Stimulated activated CD4-positive, alpha-beta T cell treated with anti-CD3 and anti-CD28 coated beads, Interleukin-12 subunit alpha, Interleukin-12 subunit beta, amount 100 ng/mL, for 24 hours (primary cell): ENCODE measurements around the gene SLC5A11.

ENCODE experiments used
- DNase-seq, 2 experiments: peaks; one replicate each; pipeline ENCODE4 v3.0.0-alpha.2; 2020; ENCODE audit warnings: low read depth in 2 of 2

The SLC5A11 gene

DNA sequence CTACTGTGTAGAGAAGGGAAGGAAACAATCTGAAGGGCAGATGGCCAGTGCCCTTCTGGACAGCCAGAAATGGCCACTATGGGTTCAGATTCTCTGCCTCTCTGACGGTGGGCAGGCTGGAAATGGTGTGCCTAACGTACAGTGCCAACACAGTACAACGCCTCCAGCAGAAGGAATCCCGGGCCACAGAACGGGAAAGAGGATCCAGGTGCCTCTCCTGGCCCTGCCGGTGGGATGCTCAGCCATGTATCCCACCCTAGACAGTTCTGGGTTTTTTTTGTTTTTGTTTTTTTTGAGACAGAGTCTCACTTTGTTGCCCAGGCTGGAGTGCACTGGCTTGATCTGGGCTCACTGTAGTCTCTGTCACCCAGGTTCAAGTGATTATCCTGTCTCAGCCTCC is 71.5 kb downstream of the SLC5A11 start:
- DNase-seq, result no peak

DNA sequence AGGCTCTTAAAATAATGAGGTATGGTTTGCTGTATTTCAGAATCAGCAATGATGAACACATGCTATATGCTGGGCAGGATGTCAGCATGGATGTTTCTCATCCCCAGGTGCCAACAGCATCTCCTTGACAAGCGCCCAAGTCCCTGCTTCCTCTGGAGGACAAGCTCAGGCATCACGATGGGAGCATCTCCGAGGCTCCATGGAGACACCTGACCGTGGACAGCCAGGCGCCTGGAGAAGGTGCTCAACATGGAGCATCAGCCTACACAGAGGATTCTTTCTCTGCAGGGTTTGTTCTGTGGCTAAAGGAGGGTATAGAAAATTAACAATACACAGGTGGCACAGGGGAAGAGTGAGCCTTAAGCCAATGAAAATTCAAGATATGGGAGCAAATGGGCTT is 72.1 kb downstream of the SLC5A11 start:
- DNase-seq, result no peak

DNA sequence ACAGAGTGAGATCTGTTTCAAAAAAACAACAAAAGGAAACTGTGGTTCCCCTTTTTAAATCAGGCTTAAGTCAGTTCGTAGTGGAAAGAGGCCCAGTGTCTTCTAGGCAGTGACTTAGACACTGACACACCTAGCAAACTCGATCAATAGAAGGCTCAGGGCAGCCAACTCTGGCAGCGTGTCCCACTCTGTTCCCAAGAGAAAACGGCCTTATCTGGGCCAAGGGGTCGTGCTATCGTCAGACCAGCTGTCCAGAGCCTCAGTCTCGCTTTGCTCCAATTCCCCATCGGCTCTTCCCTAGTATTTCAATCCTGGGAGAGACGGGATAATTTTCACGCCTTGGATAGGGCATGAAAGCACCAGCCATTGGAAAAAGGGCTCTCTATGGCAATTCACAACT is 72.9 kb downstream of the SLC5A11 start:
- no peak for DNase-seq

DNA sequence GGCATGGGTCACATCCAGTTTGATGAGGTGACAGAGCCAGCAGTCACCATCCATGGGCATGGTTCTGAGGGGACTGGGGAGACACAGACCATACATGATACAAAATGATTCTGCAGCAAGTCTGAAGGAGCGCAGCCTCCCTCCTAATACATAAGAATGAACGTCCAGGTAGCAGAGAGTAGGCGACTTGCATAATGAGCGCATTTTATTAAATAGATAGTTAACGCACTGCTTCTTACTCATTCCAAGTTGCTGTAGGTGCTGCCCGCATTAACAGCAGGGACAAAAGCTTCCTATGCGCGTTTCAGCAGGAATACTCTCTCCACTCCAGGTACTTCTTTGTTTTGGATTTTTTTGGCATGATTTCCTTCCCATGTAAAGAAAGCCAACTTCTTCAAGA is 73.8 kb downstream of the SLC5A11 start:
- no peak for DNase-seq

- no peak for DNase-seq
Measured at GRCh38 chr16:24920568-24920967, 74.8 kb downstream of the SLC5A11 start.

DNA sequence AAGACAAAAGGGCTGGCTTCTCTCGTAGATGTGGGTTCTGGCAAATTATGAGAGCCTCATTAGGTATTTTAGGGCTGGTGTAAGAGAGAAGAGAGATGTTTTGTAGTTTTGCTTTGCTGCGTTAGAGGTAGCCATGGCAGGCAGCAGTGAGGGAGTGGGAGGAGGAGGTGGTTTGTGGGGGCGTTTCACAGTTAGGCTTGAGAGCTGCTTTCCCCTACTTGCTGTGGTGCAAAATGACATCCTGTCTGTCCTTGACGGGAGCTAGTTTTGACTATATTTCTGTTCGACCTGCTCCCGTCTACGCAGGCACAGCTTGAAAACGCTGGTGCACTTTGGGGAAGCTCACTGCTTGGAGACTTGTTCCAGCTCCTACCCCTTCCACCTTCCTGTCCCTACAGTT is 75.5 kb downstream of the SLC5A11 start:
- no peak for DNase-seq

DNA sequence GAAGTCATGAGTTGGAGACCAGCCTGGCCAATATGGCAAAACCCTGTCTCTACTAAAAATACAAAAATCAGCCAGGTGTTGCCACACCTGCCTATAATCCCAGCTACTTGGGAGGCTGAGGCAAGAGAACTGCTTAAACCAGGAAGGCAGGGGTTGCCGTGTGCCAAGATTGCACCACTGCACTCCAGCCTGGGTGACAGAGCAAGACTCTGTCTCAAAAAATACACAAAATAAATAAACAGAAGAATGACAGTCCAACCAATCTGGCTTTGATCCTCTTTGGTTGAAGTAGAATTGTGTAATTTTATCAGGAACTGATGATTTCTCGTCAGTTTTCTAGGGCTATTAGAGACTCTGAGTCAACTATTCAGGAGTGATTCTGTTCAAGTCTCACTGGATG is 79.4 kb downstream of the SLC5A11 start:
- DNase-seq, result no peak

GRCh38 chr16:24929409-24929808 is 83.6 kb downstream of the SLC5A11 start:
- no peak for DNase-seq

GRCh38 chr16:24930440-24930839 is 84.7 kb downstream of the SLC5A11 start:
- no peak for DNase-seq

DNA sequence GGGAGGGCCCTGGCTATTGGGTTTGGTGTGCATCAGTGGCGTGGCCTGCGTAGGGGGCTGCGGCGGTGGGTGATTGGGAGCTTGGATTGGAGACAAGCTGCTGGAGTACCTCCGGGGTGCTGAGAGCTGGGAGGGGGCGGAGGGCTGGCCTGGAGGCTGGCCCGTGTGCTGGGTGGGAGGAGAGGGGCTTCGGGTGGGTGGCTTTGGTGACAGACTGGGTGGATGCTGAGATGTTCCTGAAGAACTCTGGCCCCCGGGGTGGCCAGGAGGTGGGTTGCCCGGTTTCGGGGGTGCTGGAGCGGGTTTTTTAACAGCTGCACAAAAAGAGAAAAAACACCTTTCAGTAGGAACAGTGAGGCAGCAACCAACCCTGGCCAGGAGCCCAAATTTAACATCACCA is 85.3 kb downstream of the SLC5A11 start:
- no peak for DNase-seq

DNA sequence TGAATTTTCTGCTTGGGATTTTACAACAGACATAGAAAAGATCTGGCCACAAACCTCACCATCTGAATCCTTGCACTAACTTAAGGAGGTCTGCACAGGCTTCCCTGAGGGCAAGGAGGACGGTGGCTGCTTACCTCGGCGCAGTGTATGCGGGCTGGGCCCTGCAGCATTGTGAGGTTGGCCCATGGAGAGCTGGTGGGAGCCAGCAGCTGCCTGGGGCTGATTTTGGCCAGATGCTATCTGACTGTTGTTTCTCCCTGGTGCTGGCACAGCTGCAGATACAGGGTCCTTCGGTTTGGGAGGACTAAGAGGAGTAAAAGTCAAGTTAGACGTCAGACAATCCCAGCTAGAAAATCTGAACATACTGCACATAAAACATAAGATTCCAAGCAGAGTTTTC is 89.6 kb downstream of the SLC5A11 start:
- DNase-seq, result no peak

GRCh38 chr16:24936151-24936550 is 90.4 kb downstream of the SLC5A11 start:
- no peak for DNase-seq

DNA sequence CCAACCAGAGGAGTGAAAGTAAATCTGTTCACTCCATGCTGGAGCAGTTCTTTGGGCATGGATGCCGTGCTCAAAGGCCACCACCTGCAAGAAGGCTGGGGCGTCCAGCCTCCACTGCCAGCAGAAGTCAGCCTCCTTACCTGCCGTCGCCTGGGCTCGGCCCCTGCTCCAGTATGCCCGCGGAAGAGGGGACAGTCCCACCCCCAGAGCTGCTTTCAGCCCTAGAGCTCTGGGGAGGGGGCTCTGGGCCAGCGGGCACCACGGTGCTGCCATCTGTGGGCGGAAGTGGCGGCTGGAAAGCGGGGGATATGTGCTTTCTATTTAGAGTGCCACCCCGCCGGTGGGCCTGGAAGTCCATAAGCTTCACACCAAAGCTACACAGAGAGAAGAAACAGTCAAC is 93.5 kb downstream of the SLC5A11 start:
- DNase-seq, result no peak

- no peak for DNase-seq
Measured at GRCh38 chr16:24939738-24940137, 94.0 kb downstream of the SLC5A11 start.

GRCh38 chr16:24943471-24943870 is 97.7 kb downstream of the SLC5A11 start:
- DNase-seq, result no peak

DNA sequence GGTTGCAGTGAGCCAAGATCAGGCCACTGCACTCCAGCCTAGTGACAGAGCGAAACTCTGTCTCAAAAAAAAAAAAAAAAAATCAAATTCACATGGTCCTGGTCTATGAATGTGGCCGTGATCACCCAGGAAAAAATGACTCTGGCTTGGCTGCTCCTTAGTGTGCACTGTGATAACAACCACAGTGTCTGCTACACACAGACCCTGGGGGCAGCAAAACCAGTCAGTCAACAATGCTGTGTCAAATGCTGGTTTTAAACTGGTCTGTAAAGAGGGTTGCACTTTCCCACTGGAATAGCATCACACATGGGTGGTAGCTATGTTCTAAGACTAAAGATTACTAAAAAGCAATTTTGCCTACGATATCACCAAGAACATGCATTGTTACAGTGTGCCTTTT is 98.4 kb downstream of the SLC5A11 start:
- no peak for DNase-seq

GRCh38 chr16:24946155-24946554 is 100.4 kb downstream of the SLC5A11 start:
- no peak for DNase-seq

DNA sequence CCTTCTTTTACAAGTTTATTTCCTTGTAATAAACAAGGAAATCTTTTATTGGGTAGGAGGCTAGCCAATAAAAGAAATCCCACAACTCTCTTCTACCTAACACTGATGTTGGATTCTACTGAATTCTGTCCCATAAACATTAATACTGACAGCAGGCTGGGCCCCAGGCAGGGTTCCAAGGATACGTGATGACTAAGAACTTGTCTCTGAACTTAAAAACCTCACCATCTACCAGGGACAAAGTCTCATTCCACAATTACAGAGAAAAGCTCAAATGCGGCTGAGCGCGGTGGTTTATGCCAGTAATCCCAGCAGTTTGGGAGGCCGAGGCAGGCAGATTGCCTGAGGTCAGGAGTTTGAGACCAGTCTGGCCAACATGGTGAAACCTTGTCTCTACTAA is 104.5 kb downstream of the SLC5A11 start:
- no peak for DNase-seq

- DNase-seq, result no peak
Measured at GRCh38 chr16:24953306-24953705, 107.5 kb downstream of the SLC5A11 start.

GRCh38 chr16:24953721-24954120 is 108.0 kb downstream of the SLC5A11 start:
- no peak for DNase-seq

DNA sequence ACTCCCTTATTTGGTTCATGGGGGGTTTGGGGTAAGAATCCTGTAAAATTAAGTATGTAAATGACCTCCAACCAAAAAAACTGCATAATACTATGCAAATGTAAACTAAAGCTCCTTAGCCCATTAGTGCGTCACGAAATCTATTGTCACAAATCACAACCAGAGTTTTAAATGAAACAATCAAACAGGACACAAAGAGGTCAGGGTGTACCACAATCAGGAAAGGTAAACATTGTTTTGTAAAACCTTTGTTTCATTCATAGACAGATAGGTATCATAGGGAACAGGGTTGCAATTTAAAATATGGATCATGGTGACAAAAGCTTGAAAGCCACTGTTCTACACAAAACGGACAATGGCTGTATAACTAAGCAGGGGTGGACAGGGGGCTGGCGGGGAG is 108.4 kb downstream of the SLC5A11 start:
- no peak for DNase-seq

- DNase-seq, result no peak
Measured at GRCh38 chr16:24955975-24956731, 110.4 kb downstream of the SLC5A11 start.

DNA sequence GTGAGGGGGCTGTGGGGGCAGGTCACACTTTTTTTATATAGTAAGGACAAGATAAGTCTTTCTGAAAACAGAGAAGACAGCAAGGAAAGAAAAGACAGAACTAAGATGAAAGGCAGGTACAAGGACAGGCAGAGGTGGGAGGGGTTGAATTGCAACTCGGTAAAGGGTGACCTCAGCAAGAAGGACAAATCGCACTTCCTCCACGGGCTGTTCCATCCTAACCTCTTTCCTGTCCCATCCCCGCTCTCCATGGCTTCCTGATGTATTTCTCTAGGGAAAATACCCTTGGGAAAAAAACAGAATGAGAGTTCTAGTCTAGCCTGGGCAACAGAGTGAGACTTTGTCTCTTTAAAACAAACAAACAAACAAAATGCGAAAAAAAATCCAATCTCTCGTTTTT is 112.1 kb downstream of the SLC5A11 start:
- no peak for DNase-seq
